ENCODE data around the gene ADARB1. TPM values are rescaled to one million over a fixed set of nuclear protein-coding genes. Genes with fewer than 3 reads are reported as not detected.

ADARB1 gene
- polyA plus RNA-seq, 1 of the 3 experiments (the other 2 are of a cell fraction) = 7.8 TPM

DNA sequence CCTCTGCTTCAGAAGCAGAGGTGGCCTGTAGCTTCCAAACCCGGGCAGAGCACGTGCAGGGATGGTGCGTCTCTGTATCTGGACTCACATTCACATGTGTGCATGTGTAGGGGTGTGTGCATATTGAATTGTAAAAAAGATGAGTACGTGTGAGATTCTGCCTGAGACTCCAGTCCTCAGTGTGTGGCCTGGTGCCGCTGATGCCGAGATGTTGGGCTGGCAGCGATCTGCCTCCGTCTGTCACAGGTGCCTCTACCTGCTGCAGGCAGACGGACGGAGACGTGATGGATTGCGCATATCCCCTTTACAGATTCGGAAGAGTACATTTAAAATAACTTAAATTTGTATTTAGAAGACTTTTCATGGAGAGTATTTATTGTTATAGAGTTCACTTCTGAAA lies 53.6 kb downstream of the ADARB1 start:
- no peaks in the 10 kb centered on the region for H3K27me3 ChIP-seq (ENCODE audit: insufficient read depth)
- 92% methylated on average over 13 of the region's 13 CpGs for WGBS (ENCODE audit: low lambda C conversion rate)
- H3F3A ChIP-seq (replicated peaks; ENCODE audit: insufficient read depth) = peaks cover 35% of the 10 kb centered on the region
- H3K9me2 ChIP-seq = no peaks in the 10 kb centered on the region
- H2AFZ ChIP-seq (ENCODE audit: low read depth) = no peak overlapping the region
- H3K36me3 ChIP-seq (replicated peaks in 1 of 2; ENCODE audit: control insufficient read depth in 1 of 2, insufficient read depth in 2 of 2, low read length in 1 of 2) = no peaks in the 10 kb centered on the region
- H3K4me1 ChIP-seq (ENCODE audit: control insufficient read depth in 1 of 2, insufficient read depth in 2 of 2, low read depth in 1 of 2, low read length in 1 of 2) = peaks cover 8 to 22% of the 10 kb centered on the region in 2 experiments
- no peaks in the 10 kb centered on the region for H3K9me3 ChIP-seq
- ChIA-PET POLR2A (no interaction called here), CTCF (interaction anchor here (0.6 to 9.8 kb wide), 34 partner anchors 8 to 325 kb away, joined by 3 to 334 read pairs (median 8); partner anchors contain the start of gene POFUT2)
- peak overlapping the region in 1 of 2 experiments; percentile 74; a peak in 1 of 4 replicates for H3K27ac ChIP-seq (ENCODE audit: low read depth in 2 of 2, low read length in 1 of 2)
- no peak overlapping the region for H3K4me2 ChIP-seq
- no peaks in the 10 kb centered on the region for H4K20me1 ChIP-seq (ENCODE audit: insufficient read depth)
- H3K79me2 ChIP-seq (ENCODE audit: insufficient read depth) = no peaks in the 10 kb centered on the region; the same call in 1 of the 2 replicates
- TF ChIP-seq FOXJ3 (CRISPR knock-in tag; IDR thresholded peaks at IDR 0.05) = no peak
- TF ChIP-seq RAD21 (IDR thresholded peaks at IDR 0.05; ENCODE audit: low read length) = no peak
- TF ChIP-seq FOXM1 (IDR thresholded peaks at IDR 0.05; ENCODE audit: low read depth) = no peak
- TF ChIP-seq, protein P1, sequence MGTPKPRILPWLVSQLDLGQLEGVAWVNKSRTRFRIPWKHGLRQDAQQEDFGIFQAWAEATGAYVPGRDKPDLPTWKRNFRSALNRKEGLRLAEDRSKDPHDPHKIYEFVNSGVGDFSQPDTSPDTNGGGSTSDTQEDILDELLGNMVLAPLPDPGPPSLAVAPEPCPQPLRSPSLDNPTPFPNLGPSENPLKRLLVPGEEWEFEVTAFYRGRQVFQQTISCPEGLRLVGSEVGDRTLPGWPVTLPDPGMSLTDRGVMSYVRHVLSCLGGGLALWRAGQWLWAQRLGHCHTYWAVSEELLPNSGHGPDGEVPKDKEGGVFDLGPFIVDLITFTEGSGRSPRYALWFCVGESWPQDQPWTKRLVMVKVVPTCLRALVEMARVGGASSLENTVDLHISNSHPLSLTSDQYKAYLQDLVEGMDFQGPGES (IDR thresholded peaks at IDR 0.05; ENCODE audit: low read depth, low read length) = no peak
- no peak for TF ChIP-seq TEAD4 (IDR thresholded peaks at IDR 0.05; ENCODE audit: borderline replicate concordance, insufficient read depth)
- no peak for TF ChIP-seq EP300 (IDR thresholded peaks at IDR 0.05; ENCODE audit: borderline replicate concordance in 1 of 2, low read depth in 1 of 2, low read length in 1 of 2)
- no peak for DNase-seq
- no peak overlapping the region for H3K9ac ChIP-seq
- H3K4me3 ChIP-seq (ENCODE audit: low read depth in 2 of 2, low read length in 1 of 2) = no peak overlapping the region

DNA sequence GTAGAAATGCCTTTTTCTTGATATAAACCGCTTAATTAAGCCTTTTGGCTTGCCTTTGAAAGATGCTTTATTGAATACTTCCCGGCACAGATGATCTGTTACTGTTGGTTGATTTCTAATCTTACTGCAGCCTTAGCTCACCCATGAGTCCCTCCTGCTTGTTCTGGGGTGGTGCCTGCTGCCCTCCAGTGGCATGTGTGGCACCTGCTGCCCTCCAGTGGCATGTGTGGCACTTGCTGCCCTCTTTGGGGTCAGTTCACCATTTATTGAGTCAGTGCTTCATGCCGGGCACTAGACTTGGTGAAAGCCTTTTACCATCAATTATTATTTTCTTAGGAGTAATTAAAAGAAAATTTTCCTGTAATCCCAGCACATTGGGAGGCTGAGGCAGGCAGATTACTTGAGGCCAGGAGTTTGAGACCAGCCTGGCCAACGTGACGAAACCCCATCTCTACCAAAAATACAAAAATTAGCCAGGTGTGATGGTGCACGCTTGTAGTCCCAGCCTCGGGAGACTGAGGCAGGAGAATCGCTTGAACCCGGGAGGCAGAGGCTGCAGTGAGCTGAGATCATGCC lies 54.3 kb downstream of the ADARB1 start:
- Histone ChIP-seq H3K9me2 (no peaks in the 10 kb centered on the region), H3K36me3 (replicated peaks in 1 of 2; ENCODE audit: control insufficient read depth in 1 of 2, insufficient read depth in 2 of 2, low read length in 1 of 2) (no peaks in the 10 kb centered on the region), H2AFZ (ENCODE audit: low read depth) (no peak overlapping the region), H3F3A (replicated peaks; ENCODE audit: insufficient read depth) (peaks cover 35% of the 10 kb centered on the region), H3K4me1 (ENCODE audit: control insufficient read depth in 1 of 2, insufficient read depth in 2 of 2, low read depth in 1 of 2, low read length in 1 of 2) (peaks cover 8 to 22% of the 10 kb centered on the region in 2 experiments), H3K79me2 (ENCODE audit: insufficient read depth) (no peaks in the 10 kb centered on the region; the same call in 1 of the 2 replicates), H3K4me2 (peak overlapping the region; percentile 39), H3K27ac (ENCODE audit: low read depth in 2 of 2, low read length in 1 of 2) (peak overlapping the region in 1 of 2 experiments; percentile 74; a peak in 2 of 4 replicates), H3K9me3 (no peaks in the 10 kb centered on the region), H4K20me1 (ENCODE audit: insufficient read depth) (no peaks in the 10 kb centered on the region), H3K9ac (no peak overlapping the region), H3K4me3 (ENCODE audit: low read depth in 2 of 2, low read length in 1 of 2) (peak overlapping the region in 1 of 2 experiments; percentile 20; a peak in 1 of 4 replicates), H3K27me3 (ENCODE audit: insufficient read depth) (no peaks in the 10 kb centered on the region)
- CTCF ChIA-PET = interaction anchor here (0.6 to 9.8 kb wide), 39 partner anchors 9 to 325 kb away, joined by 3 to 334 read pairs (median 8); partner anchors contain the start of gene POFUT2
- no peak for TF ChIP-seq NRF1 (IDR thresholded peaks at IDR 0.05; ENCODE audit: low read depth, low read length)
- TF ChIP-seq, protein P2, sequence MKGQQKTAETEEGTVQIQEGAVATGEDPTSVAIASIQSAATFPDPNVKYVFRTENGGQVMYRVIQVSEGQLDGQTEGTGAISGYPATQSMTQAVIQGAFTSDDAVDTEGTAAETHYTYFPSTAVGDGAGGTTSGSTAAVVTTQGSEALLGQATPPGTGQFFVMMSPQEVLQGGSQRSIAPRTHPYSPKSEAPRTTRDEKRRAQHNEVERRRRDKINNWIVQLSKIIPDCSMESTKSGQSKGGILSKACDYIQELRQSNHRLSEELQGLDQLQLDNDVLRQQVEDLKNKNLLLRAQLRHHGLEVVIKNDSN (IDR thresholded peaks at IDR 0.05; ENCODE audit: borderline replicate concordance, low read depth) = no peak
- no peak for TF ChIP-seq RFX5 (IDR thresholded peaks at IDR 0.05; ENCODE audit: low read length)
- TF ChIP-seq POLR2AphosphoS5 (IDR thresholded peaks at IDR 0.05; ENCODE audit: low read depth, low read length) = no peak
- TF ChIP-seq RAD21 (IDR thresholded peaks at IDR 0.05; ENCODE audit: low read length) = peak; percentile 99
- TF ChIP-seq MXI1 (IDR thresholded peaks at IDR 0.05; ENCODE audit: low read depth, low read length) = peak; percentile 54; the same call in 1 of the 2 replicates
- TF ChIP-seq SMC3 (IDR thresholded peaks at IDR 0.05; ENCODE audit: low read depth, low read length) = peak; percentile 97
- no peak for TF ChIP-seq NFIC (IDR thresholded peaks at IDR 0.05; ENCODE audit: borderline replicate concordance)
- TF ChIP-seq YY1 (IDR thresholded peaks at IDR 0.05; ENCODE audit: low read depth) = no peak
- no peak for TF ChIP-seq EZH2phosphoT487 (IDR thresholded peaks at IDR 0.05; ENCODE audit: borderline replicate concordance, low read depth)
- 0 out of 2 replicates have a peak, but pooled peaks have one; percentile 23 for TF ChIP-seq RCOR1 (IDR thresholded peaks at IDR 0.05; ENCODE audit: low read length)
- no peak for TF ChIP-seq FOXM1 (IDR thresholded peaks at IDR 0.05; ENCODE audit: low read depth)
- TF ChIP-seq, protein P1 (IDR thresholded peaks at IDR 0.05; ENCODE audit: low read depth, low read length) = no peak
- TF ChIP-seq, protein P3, sequence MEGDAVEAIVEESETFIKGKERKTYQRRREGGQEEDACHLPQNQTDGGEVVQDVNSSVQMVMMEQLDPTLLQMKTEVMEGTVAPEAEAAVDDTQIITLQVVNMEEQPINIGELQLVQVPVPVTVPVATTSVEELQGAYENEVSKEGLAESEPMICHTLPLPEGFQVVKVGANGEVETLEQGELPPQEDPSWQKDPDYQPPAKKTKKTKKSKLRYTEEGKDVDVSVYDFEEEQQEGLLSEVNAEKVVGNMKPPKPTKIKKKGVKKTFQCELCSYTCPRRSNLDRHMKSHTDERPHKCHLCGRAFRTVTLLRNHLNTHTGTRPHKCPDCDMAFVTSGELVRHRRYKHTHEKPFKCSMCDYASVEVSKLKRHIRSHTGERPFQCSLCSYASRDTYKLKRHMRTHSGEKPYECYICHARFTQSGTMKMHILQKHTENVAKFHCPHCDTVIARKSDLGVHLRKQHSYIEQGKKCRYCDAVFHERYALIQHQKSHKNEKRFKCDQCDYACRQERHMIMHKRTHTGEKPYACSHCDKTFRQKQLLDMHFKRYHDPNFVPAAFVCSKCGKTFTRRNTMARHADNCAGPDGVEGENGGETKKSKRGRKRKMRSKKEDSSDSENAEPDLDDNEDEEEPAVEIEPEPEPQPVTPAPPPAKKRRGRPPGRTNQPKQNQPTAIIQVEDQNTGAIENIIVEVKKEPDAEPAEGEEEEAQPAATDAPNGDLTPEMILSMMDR (IDR thresholded peaks at IDR 0.05) = peak; percentile 98
- POLR2A ChIA-PET = no interaction called here
- 51% methylated on average over 9 of the region's 9 CpGs for WGBS (ENCODE audit: low lambda C conversion rate)
- peak; percentile 87 for DNase-seq
